GM23338 (cell line): ENCODE data around the gene GJA10. TPM values are rescaled to one million over a fixed set of nuclear protein-coding genes. Genes with fewer than 3 reads are reported as not detected.

ENCODE experiments used
- ATAC-seq: fragments of 200-7000 bp; cut with Tn5 transposase; 3 replicates; pipeline ENCODE4 v1.9.1; 2020
- DNase-seq: peaks from one replicate; pipeline ENCODE4 v3.0.0-alpha.2; 2015; ENCODE audit warnings: low spot score
- H2AFZ ChIP-seq: fragments of 200-600 bp; sonication (generic); 2 replicates; pipeline ENCODE4 v1.8.0; 2016; ENCODE audit warnings: antibody characterized with exemption, mild to moderate bottlenecking, moderate library complexity
- H3F3A ChIP-seq: fragments of 200-600 bp; sonication (generic); replicated peaks from 2 replicates; pipeline ENCODE4 v1.8.0; 2017; ENCODE audit warnings: antibody characterized with exemption, mixed run types, low read depth
- H3K27ac ChIP-seq: fragments of 200-600 bp; sonication (generic); 2 replicates; pipeline ENCODE4 v1.6.1; 2016; ENCODE audit warnings: low read depth
- H3K27me3 ChIP-seq: fragments of 200-600 bp; sonication (generic); 2 replicates; pipeline ENCODE4 v1.8.0; 2016; ENCODE audit warnings: mild to moderate bottlenecking, mixed run types, moderate library complexity; ENCODE audit not compliant: insufficient read depth
- H3K36me3 ChIP-seq: fragments of 200-600 bp; sonication (generic); 2 replicates; pipeline ENCODE4 v1.8.0; 2016; ENCODE audit warnings: mild to moderate bottlenecking; ENCODE audit not compliant: insufficient read depth
- H3K4me1 ChIP-seq: fragments of 200-600 bp; sonication (generic); 2 replicates; pipeline ENCODE4 v1.8.0; 2016; ENCODE audit warnings: mild to moderate bottlenecking, moderate library complexity; ENCODE audit not compliant: insufficient read depth
- H3K4me2 ChIP-seq: fragments of 200-600 bp; sonication (generic); 2 replicates; pipeline ENCODE4 v1.7.1; 2017; ENCODE audit warnings: mixed run types
- H3K4me3 ChIP-seq: fragments of 200-600 bp; sonication (generic); 2 replicates; pipeline ENCODE4 v1.6.1; 2016; ENCODE audit warnings: mixed run types
- H3K79me2 ChIP-seq: fragments of 200-600 bp; sonication (generic); replicated peaks from 2 replicates; pipeline ENCODE4 v1.8.0; 2017; ENCODE audit warnings: mild to moderate bottlenecking; ENCODE audit not compliant: insufficient read depth
- H3K9me2 ChIP-seq: fragments of 200-600 bp; sonication (generic); 2 replicates; pipeline ENCODE4 v1.8.0; 2017; ENCODE audit not compliant: insufficient read depth
- H4K20me1 ChIP-seq: fragments of 200-600 bp; sonication (generic); replicated peaks from 2 replicates; pipeline ENCODE4 v1.8.0; 2017; ENCODE audit warnings: mild to moderate bottlenecking; ENCODE audit not compliant: insufficient read depth
- H3K27ac Mint-ChIP-seq: 2 replicates; pipeline ENCODE4 v1.8.0; 2020; ENCODE audit warnings: inconsistent platforms, mild to moderate bottlenecking, moderate library complexity, mixed read lengths
- H3K27me3 Mint-ChIP-seq: 3 replicates; pipeline ENCODE4 v1.8.0; 2022; ENCODE audit warnings: low read depth, mild to moderate bottlenecking, moderate library complexity, mixed read lengths, inconsistent platforms; ENCODE audit not compliant: insufficient read depth, poor library complexity
- H3K36me3 Mint-ChIP-seq: 3 replicates; pipeline ENCODE4 v1.8.0; 2021; ENCODE audit warnings: low read depth, mild to moderate bottlenecking, inconsistent platforms, moderate library complexity, mixed read lengths
- H3K4me1 Mint-ChIP-seq: 3 replicates; pipeline ENCODE4 v1.8.0; 2020; ENCODE audit warnings: mild to moderate bottlenecking, inconsistent platforms, mixed read lengths
- H3K4me3 Mint-ChIP-seq: 3 replicates; pipeline ENCODE4 v1.8.0; 2021; ENCODE audit warnings: moderate library complexity, mild to moderate bottlenecking, inconsistent platforms, mixed read lengths
- H3K9me3 Mint-ChIP-seq: 3 replicates; pipeline ENCODE4 v1.8.0; 2020; ENCODE audit warnings: moderate library complexity, mild to moderate bottlenecking, inconsistent platforms, mixed read lengths
- CREB1 ChIP-seq: fragments of 250-450 bp; sonication (Bioruptor Pico); IDR thresholded peaks from 2 replicates; pipeline ENCODE4 v1.5.0; 2020; ENCODE audit warnings: low read depth, mild to moderate bottlenecking, moderate library complexity
- EZH2 ChIP-seq: fragments of 200-600 bp; sonication (generic); IDR thresholded peaks from one replicate; pipeline ENCODE4 v1.8.0; 2017; ENCODE audit warnings: antibody characterized with exemption, mild to moderate bottlenecking, low read depth; ENCODE audit not compliant: unreplicated experiment
- EZH2phosphoT487 ChIP-seq: fragments of 200-600 bp; sonication (generic); IDR thresholded peaks from one replicate; pipeline ENCODE4 v1.8.1; 2018; ENCODE audit warnings: antibody characterized with exemption; ENCODE audit not compliant: unreplicated experiment
- JUNB ChIP-seq: IDR thresholded peaks from one replicate; pipeline ENCODE4 v1.6.1; 2016; ENCODE audit warnings: antibody characterized with exemption; ENCODE audit not compliant: unreplicated experiment
- NANOG ChIP-seq: IDR thresholded peaks from 2 replicates; pipeline ENCODE4 v1.6.1; 2016; ENCODE audit warnings: antibody characterized with exemption, borderline replicate concordance
- POLR2AphosphoS5 ChIP-seq: IDR thresholded peaks from 2 replicates; pipeline ENCODE4 v1.6.1; 2016; ENCODE audit warnings: antibody characterized with exemption, low read depth
- STAT1 ChIP-seq: IDR thresholded peaks from one replicate; pipeline ENCODE4 v1.6.1; 2016; ENCODE audit warnings: antibody characterized with exemption; ENCODE audit not compliant: unreplicated experiment
- ZNF114 ChIP-seq: fragments of 250-450 bp; sonication (Bioruptor Pico); IDR thresholded peaks from 2 replicates; pipeline ENCODE4 v1.5.0; 2020; ENCODE audit warnings: mild to moderate bottlenecking, moderate library complexity
- ZNF331 ChIP-seq: fragments of 250-450 bp; sonication (Bioruptor Pico); IDR thresholded peaks from 2 replicates; pipeline ENCODE4 v1.5.0; 2020; ENCODE audit warnings: low read depth, mild to moderate bottlenecking, moderate library complexity
- polyA plus RNA-seq: library from polyadenylated mRNA; unstranded; fragments of >200 nt; fragmentation: Nextera tagmentation; extraction: Ambion mirVana; gene quantifications from 2 replicates; pipeline ENCODE4 v1.2.1, GENCODE V29; 2016
- total RNA-seq: library from RNA; depleted of rRNA; stranded (reverse); fragments of >200 nt; shearing (Covaris generic); gene quantifications from 2 replicates; pipeline ENCODE4 v1.2.3, GENCODE V29; 2014
- TF ChIP-seq, protein P1 (sequence below): IDR thresholded peaks from 2 replicates; pipeline ENCODE4 v1.6.1; 2016; ENCODE audit warnings: antibody characterized with exemption
- TF ChIP-seq, protein P2 (sequence below), 2 experiments: fragments of 200-600 bp in 1 of 2; sonication (generic) in 1 of 2; conservative IDR thresholded peaks; 2 replicates each; pipeline versions ENCODE4 v1.5.1 to v1.6.1; 2016 to 2017; ENCODE audit warnings: antibody characterized with exemption in 2 of 2, low read depth in 2 of 2, mild to moderate bottlenecking in 2 of 2, moderate library complexity in 1 of 2
- TF ChIP-seq, protein P3 (sequence below): IDR thresholded peaks from one replicate; pipeline ENCODE4 v1.6.1; 2018; ENCODE audit warnings: antibody characterized with exemption; ENCODE audit not compliant: unreplicated experiment
- TF ChIP-seq, protein P4 (sequence below): fragments of 250-450 bp; sonication (Bioruptor Pico); IDR thresholded peaks from 2 replicates; pipeline ENCODE4 v1.5.0; 2020; ENCODE audit warnings: mild to moderate bottlenecking, moderate library complexity

The GJA10 gene
- total and polyA plus RNA-seq, 2 experiments from 2014 or later = not detected

DNA sequence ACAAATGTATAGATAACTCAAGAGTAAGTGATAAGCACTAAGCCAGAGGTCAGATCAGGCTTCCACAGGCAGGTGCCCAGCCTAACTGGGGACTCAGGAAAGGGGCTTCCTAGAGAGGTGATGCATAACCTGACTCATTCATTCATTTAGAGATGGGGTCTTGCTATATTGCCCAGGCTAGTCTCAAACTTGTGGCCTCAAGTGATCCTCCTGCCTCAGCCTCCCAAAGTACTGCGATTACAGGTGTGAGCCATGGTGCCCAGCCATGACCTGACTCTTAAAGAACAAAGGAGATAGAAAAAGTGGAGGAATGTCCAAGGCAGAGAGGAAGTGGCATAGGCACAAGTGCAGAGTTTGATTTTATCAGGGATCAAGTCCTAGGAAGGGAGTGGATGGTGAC is 41.9 kb downstream of the GJA10 start:
- H3F3A ChIP-seq = no peaks in the 10 kb centered on the region; the same call in 1 of the 2 replicates
- TF ChIP-seq, protein P1, sequence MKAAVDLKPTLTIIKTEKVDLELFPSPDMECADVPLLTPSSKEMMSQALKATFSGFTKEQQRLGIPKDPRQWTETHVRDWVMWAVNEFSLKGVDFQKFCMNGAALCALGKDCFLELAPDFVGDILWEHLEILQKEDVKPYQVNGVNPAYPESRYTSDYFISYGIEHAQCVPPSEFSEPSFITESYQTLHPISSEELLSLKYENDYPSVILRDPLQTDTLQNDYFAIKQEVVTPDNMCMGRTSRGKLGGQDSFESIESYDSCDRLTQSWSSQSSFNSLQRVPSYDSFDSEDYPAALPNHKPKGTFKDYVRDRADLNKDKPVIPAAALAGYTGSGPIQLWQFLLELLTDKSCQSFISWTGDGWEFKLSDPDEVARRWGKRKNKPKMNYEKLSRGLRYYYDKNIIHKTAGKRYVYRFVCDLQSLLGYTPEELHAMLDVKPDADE = no peak
- no peak for TF ChIP-seq POLR2AphosphoS5
- TF ChIP-seq, protein P2, sequence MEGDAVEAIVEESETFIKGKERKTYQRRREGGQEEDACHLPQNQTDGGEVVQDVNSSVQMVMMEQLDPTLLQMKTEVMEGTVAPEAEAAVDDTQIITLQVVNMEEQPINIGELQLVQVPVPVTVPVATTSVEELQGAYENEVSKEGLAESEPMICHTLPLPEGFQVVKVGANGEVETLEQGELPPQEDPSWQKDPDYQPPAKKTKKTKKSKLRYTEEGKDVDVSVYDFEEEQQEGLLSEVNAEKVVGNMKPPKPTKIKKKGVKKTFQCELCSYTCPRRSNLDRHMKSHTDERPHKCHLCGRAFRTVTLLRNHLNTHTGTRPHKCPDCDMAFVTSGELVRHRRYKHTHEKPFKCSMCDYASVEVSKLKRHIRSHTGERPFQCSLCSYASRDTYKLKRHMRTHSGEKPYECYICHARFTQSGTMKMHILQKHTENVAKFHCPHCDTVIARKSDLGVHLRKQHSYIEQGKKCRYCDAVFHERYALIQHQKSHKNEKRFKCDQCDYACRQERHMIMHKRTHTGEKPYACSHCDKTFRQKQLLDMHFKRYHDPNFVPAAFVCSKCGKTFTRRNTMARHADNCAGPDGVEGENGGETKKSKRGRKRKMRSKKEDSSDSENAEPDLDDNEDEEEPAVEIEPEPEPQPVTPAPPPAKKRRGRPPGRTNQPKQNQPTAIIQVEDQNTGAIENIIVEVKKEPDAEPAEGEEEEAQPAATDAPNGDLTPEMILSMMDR (conservative IDR thresholded peaks at IDR 0.05; ENCODE audit: low read depth in 2 of 2) = no peak
- TF ChIP-seq, protein P3, sequence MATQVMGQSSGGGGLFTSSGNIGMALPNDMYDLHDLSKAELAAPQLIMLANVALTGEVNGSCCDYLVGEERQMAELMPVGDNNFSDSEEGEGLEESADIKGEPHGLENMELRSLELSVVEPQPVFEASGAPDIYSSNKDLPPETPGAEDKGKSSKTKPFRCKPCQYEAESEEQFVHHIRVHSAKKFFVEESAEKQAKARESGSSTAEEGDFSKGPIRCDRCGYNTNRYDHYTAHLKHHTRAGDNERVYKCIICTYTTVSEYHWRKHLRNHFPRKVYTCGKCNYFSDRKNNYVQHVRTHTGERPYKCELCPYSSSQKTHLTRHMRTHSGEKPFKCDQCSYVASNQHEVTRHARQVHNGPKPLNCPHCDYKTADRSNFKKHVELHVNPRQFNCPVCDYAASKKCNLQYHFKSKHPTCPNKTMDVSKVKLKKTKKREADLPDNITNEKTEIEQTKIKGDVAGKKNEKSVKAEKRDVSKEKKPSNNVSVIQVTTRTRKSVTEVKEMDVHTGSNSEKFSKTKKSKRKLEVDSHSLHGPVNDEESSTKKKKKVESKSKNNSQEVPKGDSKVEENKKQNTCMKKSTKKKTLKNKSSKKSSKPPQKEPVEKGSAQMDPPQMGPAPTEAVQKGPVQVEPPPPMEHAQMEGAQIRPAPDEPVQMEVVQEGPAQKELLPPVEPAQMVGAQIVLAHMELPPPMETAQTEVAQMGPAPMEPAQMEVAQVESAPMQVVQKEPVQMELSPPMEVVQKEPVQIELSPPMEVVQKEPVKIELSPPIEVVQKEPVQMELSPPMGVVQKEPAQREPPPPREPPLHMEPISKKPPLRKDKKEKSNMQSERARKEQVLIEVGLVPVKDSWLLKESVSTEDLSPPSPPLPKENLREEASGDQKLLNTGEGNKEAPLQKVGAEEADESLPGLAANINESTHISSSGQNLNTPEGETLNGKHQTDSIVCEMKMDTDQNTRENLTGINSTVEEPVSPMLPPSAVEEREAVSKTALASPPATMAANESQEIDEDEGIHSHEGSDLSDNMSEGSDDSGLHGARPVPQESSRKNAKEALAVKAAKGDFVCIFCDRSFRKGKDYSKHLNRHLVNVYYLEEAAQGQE = no peak
- no peak for TF ChIP-seq NANOG
- TF ChIP-seq STAT1 = no peak
- TF ChIP-seq ZNF331 (CRISPR knock-in tag) = no peak
- no peak for TF ChIP-seq JUNB
- no peak for TF ChIP-seq CREB1 (CRISPR knock-in tag)
- TF ChIP-seq, protein P4, sequence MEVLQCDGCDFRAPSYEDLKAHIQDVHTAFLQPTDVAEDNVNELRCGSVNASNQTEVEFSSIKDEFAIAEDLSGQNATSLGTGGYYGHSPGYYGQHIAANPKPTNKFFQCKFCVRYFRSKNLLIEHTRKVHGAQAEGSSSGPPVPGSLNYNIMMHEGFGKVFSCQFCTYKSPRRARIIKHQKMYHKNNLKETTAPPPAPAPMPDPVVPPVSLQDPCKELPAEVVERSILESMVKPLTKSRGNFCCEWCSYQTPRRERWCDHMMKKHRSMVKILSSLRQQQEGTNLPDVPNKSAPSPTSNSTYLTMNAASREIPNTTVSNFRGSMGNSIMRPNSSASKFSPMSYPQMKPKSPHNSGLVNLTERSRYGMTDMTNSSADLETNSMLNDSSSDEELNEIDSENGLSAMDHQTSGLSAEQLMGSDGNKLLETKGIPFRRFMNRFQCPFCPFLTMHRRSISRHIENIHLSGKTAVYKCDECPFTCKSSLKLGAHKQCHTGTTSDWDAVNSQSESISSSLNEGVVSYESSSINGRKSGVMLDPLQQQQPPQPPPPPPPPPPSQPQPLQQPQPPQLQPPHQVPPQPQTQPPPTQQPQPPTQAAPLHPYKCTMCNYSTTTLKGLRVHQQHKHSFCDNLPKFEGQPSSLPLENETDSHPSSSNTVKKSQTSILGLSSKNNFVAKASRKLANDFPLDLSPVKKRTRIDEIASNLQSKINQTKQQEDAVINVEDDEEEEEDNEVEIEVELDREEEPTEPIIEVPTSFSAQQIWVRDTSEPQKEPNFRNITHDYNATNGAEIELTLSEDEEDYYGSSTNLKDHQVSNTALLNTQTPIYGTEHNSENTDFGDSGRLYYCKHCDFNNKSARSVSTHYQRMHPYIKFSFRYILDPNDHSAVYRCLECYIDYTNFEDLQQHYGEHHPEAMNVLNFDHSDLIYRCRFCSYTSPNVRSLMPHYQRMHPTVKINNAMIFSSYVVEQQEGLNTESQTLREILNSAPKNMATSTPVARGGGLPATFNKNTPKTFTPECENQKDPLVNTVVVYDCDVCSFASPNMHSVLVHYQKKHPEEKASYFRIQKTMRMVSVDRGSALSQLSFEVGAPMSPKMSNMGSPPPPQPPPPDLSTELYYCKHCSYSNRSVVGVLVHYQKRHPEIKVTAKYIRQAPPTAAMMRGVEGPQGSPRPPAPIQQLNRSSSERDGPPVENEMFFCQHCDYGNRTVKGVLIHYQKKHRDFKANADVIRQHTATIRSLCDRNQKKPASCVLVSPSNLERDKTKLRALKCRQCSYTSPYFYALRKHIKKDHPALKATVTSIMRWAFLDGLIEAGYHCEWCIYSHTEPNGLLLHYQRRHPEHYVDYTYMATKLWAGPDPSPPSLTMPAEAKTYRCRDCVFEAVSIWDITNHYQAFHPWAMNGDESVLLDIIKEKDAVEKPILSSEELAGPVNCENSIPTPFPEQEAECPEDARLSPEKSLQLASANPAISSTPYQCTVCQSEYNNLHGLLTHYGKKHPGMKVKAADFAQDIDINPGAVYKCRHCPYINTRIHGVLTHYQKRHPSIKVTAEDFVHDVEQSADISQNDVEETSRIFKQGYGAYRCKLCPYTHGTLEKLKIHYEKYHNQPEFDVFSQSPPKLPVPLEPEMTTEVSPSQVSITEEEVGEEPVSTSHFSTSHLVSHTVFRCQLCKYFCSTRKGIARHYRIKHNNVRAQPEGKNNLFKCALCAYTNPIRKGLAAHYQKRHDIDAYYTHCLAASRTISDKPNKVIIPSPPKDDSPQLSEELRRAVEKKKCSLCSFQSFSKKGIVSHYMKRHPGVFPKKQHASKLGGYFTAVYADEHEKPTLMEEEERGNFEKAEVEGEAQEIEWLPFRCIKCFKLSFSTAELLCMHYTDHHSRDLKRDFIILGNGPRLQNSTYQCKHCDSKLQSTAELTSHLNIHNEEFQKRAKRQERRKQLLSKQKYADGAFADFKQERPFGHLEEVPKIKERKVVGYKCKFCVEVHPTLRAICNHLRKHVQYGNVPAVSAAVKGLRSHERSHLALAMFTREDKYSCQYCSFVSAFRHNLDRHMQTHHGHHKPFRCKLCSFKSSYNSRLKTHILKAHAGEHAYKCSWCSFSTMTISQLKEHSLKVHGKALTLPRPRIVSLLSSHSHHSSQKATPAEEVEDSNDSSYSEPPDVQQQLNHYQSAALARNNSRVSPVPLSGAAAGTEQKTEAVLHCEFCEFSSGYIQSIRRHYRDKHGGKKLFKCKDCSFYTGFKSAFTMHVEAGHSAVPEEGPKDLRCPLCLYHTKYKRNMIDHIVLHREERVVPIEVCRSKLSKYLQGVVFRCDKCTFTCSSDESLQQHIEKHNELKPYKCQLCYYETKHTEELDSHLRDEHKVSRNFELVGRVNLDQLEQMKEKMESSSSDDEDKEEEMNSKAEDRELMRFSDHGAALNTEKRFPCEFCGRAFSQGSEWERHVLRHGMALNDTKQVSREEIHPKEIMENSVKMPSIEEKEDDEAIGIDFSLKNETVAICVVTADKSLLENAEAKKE (CRISPR knock-in tag) = no peak
- no peak for TF ChIP-seq EZH2
- TF ChIP-seq EZH2phosphoT487 = no peak
- TF ChIP-seq ZNF114 = no peak
- DNase-seq = no peak
- H2AFZ ChIP-seq = no peak overlapping the region
- Mint-ChIP-seq H3K4me1 (peaks cover 7% of the 10 kb centered on the region), H3K36me3 (no peaks in the 10 kb centered on the region), H3K27ac (no peak overlapping the region), H3K9me3 (no peaks in the 10 kb centered on the region; the same call in 2 of the 3 replicates), H3K4me3 (no peak overlapping the region), H3K27me3 (peaks cover 11% of the 10 kb centered on the region)
- H3K4me1 ChIP-seq = no peaks in the 10 kb centered on the region
- H3K79me2 ChIP-seq = no peaks in the 10 kb centered on the region
- no peaks in the 10 kb centered on the region for H4K20me1 ChIP-seq
- no peaks in the 10 kb centered on the region for H3K9me2 ChIP-seq
- H3K27ac ChIP-seq = no peak overlapping the region
- H3K27me3 ChIP-seq = no peaks in the 10 kb centered on the region
- H3K36me3 ChIP-seq = no peaks in the 10 kb centered on the region
- H3K4me3 ChIP-seq = no peak overlapping the region
- ATAC-seq = no peak
- H3K4me2 ChIP-seq = no peak overlapping the region
